Gastroesophageal sphincter (tissue), 3 donors: Measurements from ENCODE around the gene MOV10L1.
"Not testable (repeated sequence)": the region's sequence is repeated elsewhere in the genome, so short reads cannot be mapped to it uniquely, and the experiment has no call there.

Experiments
- POLR2A ChIP-seq, 2 donors: fragments of 450-650 bp; IDR thresholded peaks; one replicate each; pipeline ENCODE4 v1.6.1; 2017; ENCODE audit warnings: antibody characterized with exemption in 2 of 2, mild to moderate bottlenecking in 2 of 2, moderate library complexity in 1 of 2
- POLR2AphosphoS5 ChIP-seq: sonication (generic); formaldehyde crosslinking; IDR thresholded peaks from one replicate; pipeline ENCODE4 v1.6.1; 2017; ENCODE audit warnings: antibody characterized with exemption
- TF ChIP-seq, protein P1 (sequence below), 4 experiments: fragments of 200-600 bp in 2 of 4; fragments of 450-650 bp in 2 of 4; sonication (generic) in 1 of 4; IDR thresholded peaks; one replicate each; pipeline ENCODE4 v1.5.1; 2017 to 2019; ENCODE audit warnings: antibody characterized with exemption in 4 of 4, mild to moderate bottlenecking in 2 of 4, moderate library complexity in 2 of 4

- TF ChIP-seq, protein P1, sequence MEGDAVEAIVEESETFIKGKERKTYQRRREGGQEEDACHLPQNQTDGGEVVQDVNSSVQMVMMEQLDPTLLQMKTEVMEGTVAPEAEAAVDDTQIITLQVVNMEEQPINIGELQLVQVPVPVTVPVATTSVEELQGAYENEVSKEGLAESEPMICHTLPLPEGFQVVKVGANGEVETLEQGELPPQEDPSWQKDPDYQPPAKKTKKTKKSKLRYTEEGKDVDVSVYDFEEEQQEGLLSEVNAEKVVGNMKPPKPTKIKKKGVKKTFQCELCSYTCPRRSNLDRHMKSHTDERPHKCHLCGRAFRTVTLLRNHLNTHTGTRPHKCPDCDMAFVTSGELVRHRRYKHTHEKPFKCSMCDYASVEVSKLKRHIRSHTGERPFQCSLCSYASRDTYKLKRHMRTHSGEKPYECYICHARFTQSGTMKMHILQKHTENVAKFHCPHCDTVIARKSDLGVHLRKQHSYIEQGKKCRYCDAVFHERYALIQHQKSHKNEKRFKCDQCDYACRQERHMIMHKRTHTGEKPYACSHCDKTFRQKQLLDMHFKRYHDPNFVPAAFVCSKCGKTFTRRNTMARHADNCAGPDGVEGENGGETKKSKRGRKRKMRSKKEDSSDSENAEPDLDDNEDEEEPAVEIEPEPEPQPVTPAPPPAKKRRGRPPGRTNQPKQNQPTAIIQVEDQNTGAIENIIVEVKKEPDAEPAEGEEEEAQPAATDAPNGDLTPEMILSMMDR (IDR thresholded peaks at IDR 0.05): not testable (repeated sequence)
- not testable (repeated sequence) for TF ChIP-seq POLR2A (IDR thresholded peaks at IDR 0.05); POLR2AphosphoS5
These were observed 2.8 kb upstream of the MOV10L1 start for GRCh38 chr22:50086975-50087374.
